HepG2 (cell line): ENCODE measurements around the gene NAE1. TPM values are rescaled to one million over a fixed set of nuclear protein-coding genes. Genes with fewer than 3 reads are reported as not detected.

Source experiments
- CCAR2 ChIP-seq: fragments of 200-400 bp; formaldehyde crosslinking; optimal IDR thresholded peaks from 2 replicates; pipeline ENCODE3; 2018; ENCODE audit warnings: low read depth, mild to moderate bottlenecking, low read length, moderate library complexity
- CEBPB ChIP-seq: IDR thresholded peaks from 2 replicates; pipeline ENCODE4 v1.6.1; 2011; ENCODE audit warnings: low read depth, low read length, improper control_type of control experiment, borderline replicate concordance
- KLF16 ChIP-seq, 2 experiments: sonication (generic) in 1 of 2; formaldehyde crosslinking in 1 of 2; IDR thresholded peaks; 2 replicates each; pipeline versions ENCODE4 v1.6.1 to v1.8.0; 2016 to 2023; ENCODE audit warnings: missing genetic modification reagents in 2 of 2, missing compliant biosample characterization in 1 of 2
- MAFG ChIP-seq: sonication (generic); formaldehyde crosslinking; IDR thresholded peaks from 2 replicates; pipeline ENCODE4 v1.5.1; 2020; ENCODE audit warnings: mild to moderate bottlenecking, missing genetic modification reagents
- NPAS2 ChIP-seq: sonication (generic); formaldehyde crosslinking; IDR thresholded peaks from 2 replicates; pipeline ENCODE4 v1.8.0; 2022; ENCODE audit warnings: mild to moderate bottlenecking, missing genetic modification reagents, borderline replicate concordance
- PAX8 ChIP-seq: sonication (generic); formaldehyde crosslinking; IDR thresholded peaks from 2 replicates; pipeline ENCODE4 v1.8.0; 2022; ENCODE audit warnings: mild to moderate bottlenecking, missing genetic modification reagents, borderline replicate concordance
- SMARCE1 ChIP-seq: fragments of 450-650 bp; IDR thresholded peaks from 2 replicates; pipeline ENCODE4 v1.6.1; 2017; ENCODE audit warnings: borderline replicate concordance
- TOE1 ChIP-seq: sonication (generic); formaldehyde crosslinking; IDR thresholded peaks from 2 replicates; pipeline ENCODE4 v1.4.0; 2020; ENCODE audit warnings: mild to moderate bottlenecking, missing genetic modification reagents
- ZFP41 ChIP-seq: sonication (generic); formaldehyde crosslinking; IDR thresholded peaks from 2 replicates; pipeline ENCODE4 v1.4.0; 2020; ENCODE audit warnings: mild to moderate bottlenecking, missing genetic modification reagents, borderline replicate concordance
- ZNF138 ChIP-seq: sonication (generic); formaldehyde crosslinking; IDR thresholded peaks from 2 replicates; pipeline ENCODE4 v1.5.0; 2020; ENCODE audit warnings: mild to moderate bottlenecking, low read depth, missing genetic modification reagents
- ZNF547 ChIP-seq: sonication (generic); formaldehyde crosslinking; IDR thresholded peaks from 2 replicates; pipeline ENCODE4 v1.5.1; 2020; ENCODE audit warnings: mild to moderate bottlenecking, missing genetic modification reagents
- ZNF605 ChIP-seq: sonication (generic); formaldehyde crosslinking; IDR thresholded peaks from 2 replicates; pipeline ENCODE4 v1.8.0; 2022; ENCODE audit warnings: mild to moderate bottlenecking, missing genetic modification reagents
- ZNF790 ChIP-seq: sonication (generic); formaldehyde crosslinking; IDR thresholded peaks from 2 replicates; pipeline ENCODE4 v1.8.0; 2022; ENCODE audit warnings: missing genetic modification reagents, mild to moderate bottlenecking, borderline replicate concordance
- polyA plus RNA-seq, 8 experiments: library from polyadenylated mRNA; depleted of rRNA in 3 of 8; stranded (reverse) in 7 of 8; unstranded in 1 of 8; fragments of >200 nt; fragmentation: Illumina TruSeq in 4 of 8; extraction: Trizol in 4 of 8; gene quantifications; 2 replicates each; pipeline versions ENCODE4 v1.2.1 to v1.2.3, GENCODE V29; 2011 to 2016; ENCODE audit warnings: low read depth in 4 of 8, missing spikeins in 1 of 8, mixed read lengths in 1 of 8; ENCODE audit not compliant: insufficient read depth in 1 of 8
- total RNA-seq, 5 experiments: library from RNA; depleted of rRNA; stranded (reverse); fragments of >200 nt; fragmentation: Illumina TruSeq; extraction: Trizol; gene quantifications; 2 replicates each; pipeline ENCODE4 v1.2.3, GENCODE V29; 2016; ENCODE audit warnings: low read depth in 1 of 5
- TF ChIP-seq, protein P1 (sequence below): sonication (generic); formaldehyde crosslinking; IDR thresholded peaks from 2 replicates; pipeline ENCODE4 v1.4.0; 2020; ENCODE audit warnings: missing genetic modification reagents
- TF ChIP-seq, protein P2 (sequence below): sonication (generic); formaldehyde crosslinking; IDR thresholded peaks from 2 replicates; pipeline ENCODE4 v1.8.1; 2023; ENCODE audit warnings: missing genetic modification reagents, mild to moderate bottlenecking, borderline replicate concordance
- TF ChIP-seq, protein P3 (sequence below): sonication (generic); formaldehyde crosslinking; IDR thresholded peaks from 2 replicates; pipeline ENCODE4 v1.4.0; 2020; ENCODE audit warnings: missing genetic modification reagents, low read depth, mild to moderate bottlenecking, borderline replicate concordance
- TF ChIP-seq, protein P4 (sequence below): sonication (generic); formaldehyde crosslinking; IDR thresholded peaks from 2 replicates; pipeline ENCODE4 v1.8.1; 2022; ENCODE audit warnings: low read depth, mild to moderate bottlenecking, missing genetic modification reagents
- TF ChIP-seq, protein P5 (sequence below): IDR thresholded peaks from 2 replicates; pipeline ENCODE4 v1.4.0; 2020; ENCODE audit warnings: mild to moderate bottlenecking, missing genetic modification reagents

NAE1 gene
- total and polyA plus RNA-seq, 2 of the 13 experiments (the other 11 are each of a cell fraction or from before 2014, with no cell fraction given) = 95.7 to 206 TPM

DNA sequence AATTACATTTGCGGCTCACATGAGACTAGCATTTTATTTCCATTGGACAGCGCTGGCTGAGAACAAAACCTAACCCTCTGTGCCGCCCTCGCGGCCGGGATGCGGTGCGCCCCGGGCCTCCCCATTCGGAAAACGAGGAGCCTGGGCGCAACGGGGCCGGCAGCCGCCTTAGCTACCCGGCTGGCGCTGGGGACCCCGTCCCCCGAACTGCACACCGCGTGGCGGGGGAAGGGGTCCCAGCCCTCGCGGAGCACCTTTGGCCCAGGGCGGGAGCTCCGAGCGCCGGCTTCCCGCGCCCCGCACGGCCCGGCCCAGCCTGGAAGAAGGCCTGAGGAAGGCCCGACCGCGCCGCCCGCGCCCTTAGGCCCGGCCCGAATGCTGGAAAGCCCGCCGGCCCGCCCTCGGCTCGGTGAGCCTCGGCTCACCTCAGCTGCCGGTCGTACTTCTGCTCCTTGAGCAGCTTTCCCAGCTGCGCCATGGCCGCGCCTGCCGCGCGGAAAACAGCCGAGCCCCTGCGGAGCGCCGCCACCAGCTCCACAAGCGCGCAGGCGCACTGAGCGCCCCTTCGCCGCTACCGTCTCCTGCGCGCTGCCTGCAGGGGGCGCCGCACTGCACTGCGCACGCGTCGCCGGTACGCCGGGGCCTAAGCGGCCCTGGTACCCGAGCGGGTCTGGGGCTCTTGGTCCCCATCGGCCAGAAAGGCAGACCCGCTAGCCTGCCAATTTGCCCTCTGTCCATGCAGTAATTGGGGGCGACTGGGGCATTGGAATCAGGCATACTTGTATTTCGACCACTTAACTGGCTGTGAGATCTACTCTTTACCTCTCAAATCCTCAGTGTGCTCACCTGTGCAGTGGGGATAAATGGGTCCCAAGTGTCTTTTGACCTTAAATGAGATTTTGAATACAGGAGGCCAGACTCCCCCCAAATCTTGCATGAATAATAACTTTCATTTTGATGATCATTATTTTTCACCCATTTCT lies at the start of gene NAE1 (continued):
- TF ChIP-seq, protein P1, sequence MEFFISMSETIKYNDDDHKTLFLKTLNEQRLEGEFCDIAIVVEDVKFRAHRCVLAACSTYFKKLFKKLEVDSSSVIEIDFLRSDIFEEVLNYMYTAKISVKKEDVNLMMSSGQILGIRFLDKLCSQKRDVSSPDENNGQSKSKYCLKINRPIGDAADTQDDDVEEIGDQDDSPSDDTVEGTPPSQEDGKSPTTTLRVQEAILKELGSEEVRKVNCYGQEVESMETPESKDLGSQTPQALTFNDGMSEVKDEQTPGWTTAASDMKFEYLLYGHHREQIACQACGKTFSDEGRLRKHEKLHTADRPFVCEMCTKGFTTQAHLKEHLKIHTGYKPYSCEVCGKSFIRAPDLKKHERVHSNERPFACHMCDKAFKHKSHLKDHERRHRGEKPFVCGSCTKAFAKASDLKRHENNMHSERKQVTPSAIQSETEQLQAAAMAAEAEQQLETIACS (CRISPR knock-in tag) = peak; percentile 69
- TF ChIP-seq KLF16 (CRISPR knock-in tag; IDR thresholded peaks at IDR 0.05) (peak; percentile 71 to 89; a peak in 2 of 4 replicates), ZFP41 (CRISPR knock-in tag) (no peak), CCAR2 (no peak), ZNF790 (peak; percentile 93), TOE1 (CRISPR knock-in tag) (peak; percentile 26; the same call in 1 of the 2 replicates), ZNF547 (CRISPR knock-in tag) (peak; percentile 97), MAFG (CRISPR knock-in tag) (0 out of 2 replicates have a peak, but pooled peaks have one; percentile 7), SMARCE1 (no peak), ZNF605 (CRISPR knock-in tag) (no peak; the same call in 1 of the 2 replicates), CEBPB (no peak), NPAS2 (no peak), PAX8 (no peak; the same call in 1 of the 2 replicates), ZNF138 (CRISPR knock-in tag) (peak; percentile 78; the same call in 1 of the 2 replicates)
- TF ChIP-seq, protein P2, sequence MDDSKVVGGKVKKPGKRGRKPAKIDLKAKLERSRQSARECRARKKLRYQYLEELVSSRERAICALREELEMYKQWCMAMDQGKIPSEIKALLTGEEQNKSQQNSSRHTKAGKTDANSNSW (CRISPR knock-in tag) = peak; percentile 71; the same call in 1 of the 2 replicates
- TF ChIP-seq, protein P3, sequence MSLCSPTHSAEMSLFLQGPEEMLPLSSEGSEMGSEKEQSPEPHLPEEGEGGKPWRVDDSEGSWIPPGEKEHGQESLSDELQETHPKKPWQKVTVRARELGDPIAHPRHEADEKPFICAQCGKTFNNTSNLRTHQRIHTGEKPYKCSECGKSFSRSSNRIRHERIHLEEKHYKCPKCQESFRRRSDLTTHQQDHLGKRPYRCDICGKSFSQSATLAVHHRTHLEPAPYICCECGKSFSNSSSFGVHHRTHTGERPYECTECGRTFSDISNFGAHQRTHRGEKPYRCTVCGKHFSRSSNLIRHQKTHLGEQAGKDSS = peak; percentile 82; the same call in 1 of the 2 replicates
- TF ChIP-seq, protein P4, sequence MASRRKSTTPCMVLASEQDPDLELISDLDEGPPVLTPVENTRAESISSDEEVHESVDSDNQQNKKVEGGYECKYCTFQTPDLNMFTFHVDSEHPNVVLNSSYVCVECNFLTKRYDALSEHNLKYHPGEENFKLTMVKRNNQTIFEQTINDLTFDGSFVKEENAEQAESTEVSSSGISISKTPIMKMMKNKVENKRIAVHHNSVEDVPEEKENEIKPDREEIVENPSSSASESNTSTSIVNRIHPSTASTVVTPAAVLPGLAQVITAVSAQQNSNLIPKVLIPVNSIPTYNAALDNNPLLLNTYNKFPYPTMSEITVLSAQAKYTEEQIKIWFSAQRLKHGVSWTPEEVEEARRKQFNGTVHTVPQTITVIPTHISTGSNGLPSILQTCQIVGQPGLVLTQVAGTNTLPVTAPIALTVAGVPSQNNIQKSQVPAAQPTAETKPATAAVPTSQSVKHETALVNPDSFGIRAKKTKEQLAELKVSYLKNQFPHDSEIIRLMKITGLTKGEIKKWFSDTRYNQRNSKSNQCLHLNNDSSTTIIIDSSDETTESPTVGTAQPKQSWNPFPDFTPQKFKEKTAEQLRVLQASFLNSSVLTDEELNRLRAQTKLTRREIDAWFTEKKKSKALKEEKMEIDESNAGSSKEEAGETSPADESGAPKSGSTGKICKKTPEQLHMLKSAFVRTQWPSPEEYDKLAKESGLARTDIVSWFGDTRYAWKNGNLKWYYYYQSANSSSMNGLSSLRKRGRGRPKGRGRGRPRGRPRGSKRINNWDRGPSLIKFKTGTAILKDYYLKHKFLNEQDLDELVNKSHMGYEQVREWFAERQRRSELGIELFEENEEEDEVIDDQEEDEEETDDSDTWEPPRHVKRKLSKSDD (CRISPR knock-in tag) = peak; percentile 43; the same call in 1 of the 2 replicates
- TF ChIP-seq, protein P5, sequence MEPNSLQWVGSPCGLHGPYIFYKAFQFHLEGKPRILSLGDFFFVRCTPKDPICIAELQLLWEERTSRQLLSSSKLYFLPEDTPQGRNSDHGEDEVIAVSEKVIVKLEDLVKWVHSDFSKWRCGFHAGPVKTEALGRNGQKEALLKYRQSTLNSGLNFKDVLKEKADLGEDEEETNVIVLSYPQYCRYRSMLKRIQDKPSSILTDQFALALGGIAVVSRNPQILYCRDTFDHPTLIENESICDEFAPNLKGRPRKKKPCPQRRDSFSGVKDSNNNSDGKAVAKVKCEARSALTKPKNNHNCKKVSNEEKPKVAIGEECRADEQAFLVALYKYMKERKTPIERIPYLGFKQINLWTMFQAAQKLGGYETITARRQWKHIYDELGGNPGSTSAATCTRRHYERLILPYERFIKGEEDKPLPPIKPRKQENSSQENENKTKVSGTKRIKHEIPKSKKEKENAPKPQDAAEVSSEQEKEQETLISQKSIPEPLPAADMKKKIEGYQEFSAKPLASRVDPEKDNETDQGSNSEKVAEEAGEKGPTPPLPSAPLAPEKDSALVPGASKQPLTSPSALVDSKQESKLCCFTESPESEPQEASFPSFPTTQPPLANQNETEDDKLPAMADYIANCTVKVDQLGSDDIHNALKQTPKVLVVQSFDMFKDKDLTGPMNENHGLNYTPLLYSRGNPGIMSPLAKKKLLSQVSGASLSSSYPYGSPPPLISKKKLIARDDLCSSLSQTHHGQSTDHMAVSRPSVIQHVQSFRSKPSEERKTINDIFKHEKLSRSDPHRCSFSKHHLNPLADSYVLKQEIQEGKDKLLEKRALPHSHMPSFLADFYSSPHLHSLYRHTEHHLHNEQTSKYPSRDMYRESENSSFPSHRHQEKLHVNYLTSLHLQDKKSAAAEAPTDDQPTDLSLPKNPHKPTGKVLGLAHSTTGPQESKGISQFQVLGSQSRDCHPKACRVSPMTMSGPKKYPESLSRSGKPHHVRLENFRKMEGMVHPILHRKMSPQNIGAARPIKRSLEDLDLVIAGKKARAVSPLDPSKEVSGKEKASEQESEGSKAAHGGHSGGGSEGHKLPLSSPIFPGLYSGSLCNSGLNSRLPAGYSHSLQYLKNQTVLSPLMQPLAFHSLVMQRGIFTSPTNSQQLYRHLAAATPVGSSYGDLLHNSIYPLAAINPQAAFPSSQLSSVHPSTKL = 0 out of 2 replicates have a peak, but pooled peaks have one; percentile 46
